CD4-positive, alpha-beta memory T cell (primary cell): ENCODE data around the gene RSAD1. TPM values are rescaled to one million over a fixed set of nuclear protein-coding genes. Genes with fewer than 3 reads are reported as not detected.
A peak's percentile ranks its signal among the peaks of the same experiment; 100 is the strongest.

ENCODE experiments used
- CTCF ChIA-PET: fragments of 350-600 bp; sonication (Branson Sonifier 250); formaldehyde crosslinking; loops from one replicate; lab custom pipeline; 2021; ENCODE audit warnings: inconsistent platforms; ENCODE audit not compliant: partially characterized antibody; lab: Charles Lee
- POLR2A ChIA-PET: fragments of 350-600 bp; sonication (Branson Sonifier 250); formaldehyde crosslinking; loops from one replicate; lab custom pipeline; 2021; ENCODE audit not compliant: partially characterized antibody; lab: Charles Lee
- DNase-seq, 5 donors: peaks; one replicate each; pipeline versions ENCODE4 v3.0.0 to v3.0.0-alpha.2; 2020 to 2022; ENCODE audit warnings: mixed read lengths in 1 of 5
- H3K27ac ChIP-seq: one replicate; pipeline ENCODE4 v1.7.0; 2013; ENCODE audit warnings: low read depth, low read length
- H3K27me3 ChIP-seq: 2 replicates; pipeline ENCODE4 v1.7.0; 2013; ENCODE audit warnings: mild to moderate bottlenecking, low read length, moderate library complexity; ENCODE audit not compliant: insufficient read depth
- H3K36me3 ChIP-seq: 2 replicates; pipeline ENCODE4 v1.7.0; 2013; ENCODE audit warnings: mild to moderate bottlenecking, low read length, moderate library complexity; ENCODE audit not compliant: insufficient read depth
- H3K4me1 ChIP-seq: 2 replicates; pipeline ENCODE4 v1.7.0; 2013; ENCODE audit warnings: mild to moderate bottlenecking, low read length, moderate library complexity; ENCODE audit not compliant: insufficient read depth
- H3K4me3 ChIP-seq, 2 donors: one replicate each; pipeline ENCODE4 v1.7.0; 2013; ENCODE audit warnings: low read length in 2 of 2, mild to moderate bottlenecking in 1 of 2
- H3K9me3 ChIP-seq, 2 donors: one replicate each; pipeline ENCODE4 v1.7.0; 2013; ENCODE audit warnings: low read length in 2 of 2, control low read depth in 1 of 2; ENCODE audit not compliant: control insufficient read depth in 1 of 2
- H3K27ac Mint-ChIP-seq, 7 donors: one replicate each; pipeline ENCODE4 v1.8.0; 2020 to 2021; ENCODE audit warnings: mixed read lengths in 7 of 7, mild to moderate bottlenecking in 6 of 7, inconsistent platforms in 3 of 7, moderate library complexity in 3 of 7
- H3K27me3 Mint-ChIP-seq, 2 donors: one replicate each; pipeline ENCODE4 v1.8.0; 2020 to 2021; ENCODE audit warnings: mixed read lengths in 2 of 2
- H3K36me3 Mint-ChIP-seq, 2 donors: one replicate each; pipeline ENCODE4 v1.8.0; 2020 to 2021; ENCODE audit warnings: mixed read lengths in 2 of 2, inconsistent platforms in 1 of 2, mild to moderate bottlenecking in 1 of 2
- H3K4me1 Mint-ChIP-seq, 4 donors: one replicate each; pipeline ENCODE4 v1.8.0; 2020 to 2021; ENCODE audit warnings: mixed read lengths in 4 of 4, mild to moderate bottlenecking in 1 of 4
- H3K4me3 Mint-ChIP-seq, 8 donors: one replicate each; pipeline ENCODE4 v1.8.0; 2020 to 2021; ENCODE audit warnings: mixed read lengths in 8 of 8, mild to moderate bottlenecking in 7 of 8, moderate library complexity in 6 of 8, inconsistent platforms in 3 of 8
- H3K9me3 Mint-ChIP-seq, 8 donors: one replicate each; pipeline ENCODE4 v1.8.0; 2020 to 2021; ENCODE audit warnings: mixed read lengths in 8 of 8, mild to moderate bottlenecking in 5 of 8, inconsistent platforms in 3 of 8, moderate library complexity in 1 of 8
- intact Hi-C: fragments of 100-400 bp; cut with micrococcal nuclease; formaldehyde crosslinking; loops from one replicate; pipeline ENCODE4 v1.15.1; 2023
- polyA plus RNA-seq, 2 donors: library from polyadenylated mRNA; unstranded; fragments of 300-500 nt; fragmentation: Illumina TruSeq; gene quantifications; one replicate each; pipeline ENCODE4 v1.2.3, GENCODE V29; 2021
- total RNA-seq, 2 experiments: library from RNA; stranded (reverse); gene quantifications; one replicate each; pipeline ENCODE4 v1.2.3, GENCODE V29; 2021

RSAD1 gene
- total and polyA plus RNA-seq, 4 experiments from 2014 or later, result 58.3 to 86.0 (median 77.0) TPM

DNA sequence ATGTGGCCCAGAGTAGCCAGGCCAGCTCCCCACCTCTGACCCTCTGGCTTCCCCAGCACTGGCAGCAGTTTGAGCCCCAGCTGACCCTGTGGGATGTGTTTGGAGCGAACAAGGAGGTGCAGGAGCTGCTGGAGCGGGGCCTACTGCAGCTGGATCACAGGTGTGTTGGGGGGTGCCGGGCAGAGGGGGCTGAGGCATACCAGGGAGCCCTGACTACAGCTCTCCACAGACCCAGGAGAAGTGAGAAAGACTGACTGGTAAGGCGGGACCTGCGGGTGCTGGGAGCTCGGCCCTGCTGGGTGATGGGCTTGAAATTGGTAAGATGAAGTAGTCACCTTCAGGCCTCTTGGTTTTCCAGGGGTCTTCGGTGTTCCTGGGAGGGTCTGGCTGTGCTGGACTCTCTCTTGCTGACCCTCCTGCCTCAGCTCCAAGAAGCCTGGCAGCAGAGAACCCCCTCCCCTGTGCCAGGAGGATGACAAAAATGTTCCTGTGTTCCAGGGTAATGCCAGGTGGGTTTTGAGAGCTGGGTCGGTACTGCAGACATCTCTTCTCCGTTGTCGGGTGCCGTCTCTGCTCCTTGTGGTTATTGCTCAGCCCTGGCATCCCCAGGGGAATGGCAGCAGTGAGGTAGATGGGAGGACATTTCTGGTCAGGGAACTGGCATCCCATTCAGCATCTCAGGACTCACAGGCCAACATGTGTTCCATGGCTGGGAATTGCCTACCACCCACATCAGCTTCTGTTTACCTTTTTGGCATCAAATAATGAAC is 5.9 kb downstream of the RSAD1 start:
- H3K27ac ChIP-seq, result no peak overlapping the region
- Mint-ChIP-seq H3K36me3 (peaks cover 4 to 42% of the 10 kb centered on the region in 2 donors), H3K4me3 (no peak overlapping the region), H3K4me1 (peaks cover 8 to 18% (median 12%) of the 10 kb centered on the region in 4 donors), H3K27ac (peak overlapping the region in 1 of 7 donors; percentile 78), H3K9me3 (no peaks in the 10 kb centered on the region), H3K27me3 (no peaks in the 10 kb centered on the region)
- ChIA-PET POLR2A (no interaction called here), CTCF (interaction anchor here (1.0 to 4.7 kb wide), 6 partner anchors 8 to 357 kb away, joined by 3 to 32 read pairs (median 4); no protein-coding TSS in a partner anchor)
- no peaks in the 10 kb centered on the region for H3K9me3 ChIP-seq
- peaks cover 32% of the 10 kb centered on the region for H3K36me3 ChIP-seq
- no peaks in the 10 kb centered on the region for H3K27me3 ChIP-seq
- H3K4me1 ChIP-seq, result peaks cover 10% of the 10 kb centered on the region
- no peak overlapping the region for H3K4me3 ChIP-seq
- intact Hi-C loops, result no loop called here
- DNase-seq, result no peak

DNA sequence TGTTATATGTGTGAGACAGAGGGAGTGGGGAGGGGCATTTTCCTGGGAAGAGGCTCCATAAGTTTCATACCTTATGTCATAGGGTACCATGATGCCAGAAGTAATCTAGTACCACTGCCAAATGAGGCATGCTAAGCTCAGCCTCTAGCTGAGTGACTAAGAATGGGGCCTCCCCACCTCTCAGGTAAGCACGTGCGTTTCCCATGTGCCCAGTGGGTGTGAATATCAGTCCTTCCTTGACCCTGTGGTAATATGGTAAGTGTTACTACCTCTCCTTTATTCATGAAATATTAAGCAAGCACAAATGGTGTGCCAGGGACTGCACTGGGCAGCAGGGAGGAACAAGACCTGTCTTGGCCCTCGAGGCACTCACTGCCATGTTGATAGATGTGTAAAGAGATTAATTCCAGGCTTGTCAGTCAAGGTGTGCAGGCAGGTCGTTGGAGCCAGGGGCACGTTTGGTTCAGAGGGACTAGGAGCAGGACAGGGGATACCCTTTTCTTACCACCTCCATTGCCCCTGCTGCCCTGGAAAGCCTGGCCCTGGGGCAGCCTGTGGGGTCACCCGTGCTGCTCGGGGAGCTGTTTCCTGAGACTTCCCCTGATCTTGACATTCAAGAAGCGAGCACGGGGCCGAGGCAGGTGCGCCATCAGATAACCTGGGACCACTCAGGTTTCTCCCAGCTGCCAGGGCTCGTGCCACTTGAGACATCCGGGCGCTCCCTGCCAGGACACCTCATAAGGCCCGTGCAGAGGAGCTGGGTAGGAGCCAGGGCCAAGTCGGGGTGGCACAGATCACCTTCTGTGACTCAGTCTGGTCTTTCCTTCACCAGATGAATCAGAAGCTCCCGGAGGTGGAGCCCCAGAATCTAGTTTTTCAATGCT is 8.8 kb downstream of the RSAD1 start:
- peak overlapping the region in 1 of 7 donors; percentile 60 for H3K27ac Mint-ChIP-seq

DNA sequence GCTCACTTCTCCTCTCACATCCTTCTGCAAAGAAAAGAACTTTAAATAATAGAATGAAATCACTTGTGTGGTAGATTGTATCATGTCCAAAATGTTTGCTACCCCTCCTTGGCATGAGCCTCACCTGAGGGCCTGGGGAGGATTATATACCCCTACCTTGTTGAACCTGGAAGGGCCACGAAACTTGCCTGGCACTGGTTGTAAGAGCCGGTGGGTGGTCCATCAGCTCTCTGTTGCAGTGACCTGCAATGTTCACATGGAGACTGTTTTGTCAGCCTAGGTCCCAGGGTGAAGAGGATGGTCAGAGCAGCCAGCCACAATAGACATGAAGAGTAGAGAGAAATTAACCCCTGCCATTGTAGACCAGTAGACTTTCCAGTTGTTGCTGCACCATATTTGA is 10.2 kb downstream of the RSAD1 start:
- no peak overlapping the region for H3K27ac Mint-ChIP-seq
- intact Hi-C loops, result no loop called here
- Histone ChIP-seq H3K4me3 (no peak overlapping the region), H3K36me3 (peaks cover 20% of the 10 kb centered on the region), H3K27me3 (no peaks in the 10 kb centered on the region), H3K4me1 (no peaks in the 10 kb centered on the region), H3K9me3 (no peaks in the 10 kb centered on the region), H3K27ac (no peak overlapping the region)
- DNase-seq, result no peak
- H3K27me3 Mint-ChIP-seq, result no peaks in the 10 kb centered on the region
- no peaks in the 10 kb centered on the region for H3K4me1 Mint-ChIP-seq
- peaks cover 4 to 22% of the 10 kb centered on the region in 2 donors for H3K36me3 Mint-ChIP-seq
- POLR2A ChIA-PET, result no interaction called here
- no peak overlapping the region for H3K4me3 Mint-ChIP-seq
- CTCF ChIA-PET, result no interaction called here
- no peaks in the 10 kb centered on the region for H3K9me3 Mint-ChIP-seq

More for the DNA sequence above, 8.8 kb downstream of the RSAD1 start:
- CTCF ChIA-PET, result interaction anchor here (1.3 to 1.9 kb wide), 3 partner anchors 8 to 125 kb away, joined by 3 to 6 read pairs (median 3); no protein-coding TSS in a partner anchor
- POLR2A ChIA-PET, result no interaction called here
- Mint-ChIP-seq H3K36me3 (peaks cover 4 to 34% of the 10 kb centered on the region in 2 donors), H3K4me1 (peaks cover 0 to 4% (median 2%) of the 10 kb centered on the region in 4 donors), H3K4me3 (no peak overlapping the region), H3K27me3 (no peaks in the 10 kb centered on the region), H3K9me3 (no peaks in the 10 kb centered on the region)
- Histone ChIP-seq H3K4me1 (no peaks in the 10 kb centered on the region), H3K9me3 (no peaks in the 10 kb centered on the region), H3K36me3 (peaks cover 28% of the 10 kb centered on the region), H3K27ac (no peak overlapping the region), H3K27me3 (no peaks in the 10 kb centered on the region), H3K4me3 (no peak overlapping the region)
- intact Hi-C loops, result no loop called here
- DNase-seq, result no peak

DNA sequence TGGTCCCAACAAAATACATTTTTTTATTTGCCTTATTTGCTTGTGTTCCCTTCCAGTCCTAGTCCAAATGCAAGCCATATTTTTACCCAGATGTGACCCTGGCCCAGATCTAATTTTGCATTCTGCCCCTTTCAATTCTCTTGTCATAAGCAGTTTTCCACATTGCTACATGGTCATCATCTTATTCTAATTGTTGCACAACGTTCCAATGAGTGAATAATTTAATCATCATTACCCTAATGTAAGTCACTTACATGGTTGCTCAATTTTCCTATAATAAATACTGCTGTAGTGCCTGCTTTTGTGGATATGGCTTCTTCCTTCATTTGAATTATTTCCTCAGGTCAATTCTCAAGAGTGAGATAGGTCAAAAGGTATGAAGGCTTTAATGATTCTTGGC is 12.8 kb downstream of the RSAD1 start:
- Histone ChIP-seq H3K27ac (no peak overlapping the region), H3K4me3 (no peak overlapping the region), H3K9me3 (no peaks in the 10 kb centered on the region), H3K36me3 (no peaks in the 10 kb centered on the region), H3K27me3 (no peaks in the 10 kb centered on the region), H3K4me1 (no peaks in the 10 kb centered on the region)
- CTCF ChIA-PET, result interaction anchor here (0.6 to 1.0 kb wide), 2 partner anchors 10 to 296 kb away, joined by 3 read pairs; no protein-coding TSS in a partner anchor
- Mint-ChIP-seq H3K36me3 (peaks cover 0 to 2% of the 10 kb centered on the region in 2 donors), H3K9me3 (no peaks in the 10 kb centered on the region), H3K4me3 (no peak overlapping the region), H3K4me1 (no peaks in the 10 kb centered on the region), H3K27ac (no peak overlapping the region), H3K27me3 (peaks cover 0 to 1% of the 10 kb centered on the region in 2 donors)
- no peak for DNase-seq
- POLR2A ChIA-PET, result no interaction called here
- intact Hi-C loops, result no loop called here

DNA sequence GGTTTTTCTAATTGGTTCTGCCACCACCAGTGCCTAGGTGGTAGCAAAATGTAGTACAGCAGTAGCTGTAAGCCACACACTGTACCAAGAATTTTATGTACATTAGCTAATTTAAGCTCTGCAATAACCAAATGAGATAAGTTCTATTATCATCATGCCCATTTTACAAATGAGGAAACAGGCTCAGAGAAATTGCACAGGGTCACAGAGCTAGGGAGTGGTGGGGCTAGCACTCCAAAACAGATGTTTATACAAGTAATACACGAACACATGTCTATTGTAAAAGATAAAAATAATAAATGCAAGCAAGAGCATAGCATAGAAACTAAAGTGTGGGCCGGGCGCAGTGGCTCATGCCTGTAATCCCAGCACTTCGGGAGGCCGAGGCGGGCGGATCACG is 13.6 kb downstream of the RSAD1 start:
- H3K4me1 ChIP-seq, result no peaks in the 10 kb centered on the region
- no peaks in the 10 kb centered on the region for H3K36me3 ChIP-seq
- H3K9me3 ChIP-seq, result no peaks in the 10 kb centered on the region
- CTCF ChIA-PET, result interaction anchor here (0.6 to 1.1 kb wide), 3 partner anchors 8 to 295 kb away, joined by 3 read pairs; no protein-coding TSS in a partner anchor
- POLR2A ChIA-PET, result no interaction called here
- Mint-ChIP-seq H3K36me3 (no peaks in the 10 kb centered on the region), H3K27me3 (peaks cover 0 to 1% of the 10 kb centered on the region in 2 donors), H3K4me3 (no peak overlapping the region), H3K27ac (no peak overlapping the region), H3K9me3 (no peaks in the 10 kb centered on the region), H3K4me1 (no peaks in the 10 kb centered on the region)
- intact Hi-C loops, result no loop called here
- no peak for DNase-seq
- H3K4me3 ChIP-seq, result no peak overlapping the region
- no peaks in the 10 kb centered on the region for H3K27me3 ChIP-seq
- H3K27ac ChIP-seq, result no peak overlapping the region

DNA sequence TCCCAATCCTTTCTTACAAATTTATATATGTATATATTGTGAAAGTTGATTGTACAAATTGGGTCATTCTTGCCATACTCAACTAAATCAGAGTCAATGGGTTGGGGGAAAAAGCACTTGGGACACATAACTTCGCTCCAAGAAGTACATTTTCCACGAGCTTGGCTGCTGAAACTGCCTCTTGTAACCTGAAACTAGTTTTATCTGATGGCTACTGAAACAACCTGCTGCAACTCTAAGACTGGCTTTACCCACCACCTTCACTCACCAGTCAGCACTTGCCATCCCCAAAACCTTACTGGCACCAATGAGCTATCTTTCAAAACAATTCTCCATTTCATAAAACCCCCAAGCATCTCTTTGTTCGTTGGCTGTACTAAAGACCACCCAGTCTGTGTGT is 15.1 kb downstream of the RSAD1 start:
- H3K27ac Mint-ChIP-seq, result peak overlapping the region in 1 of 7 donors; percentile 20
- H3K27ac ChIP-seq, result no peak overlapping the region
- H3K27me3 ChIP-seq, result no peaks in the 10 kb centered on the region
- no peaks in the 10 kb centered on the region for H3K4me1 Mint-ChIP-seq
- CTCF ChIA-PET, result interaction anchor here (1.1 kb wide), 1 partner anchor 12 kb away, joined by 3 read pairs; no protein-coding TSS in a partner anchor
- intact Hi-C loops, result no loop called here
- no peaks in the 10 kb centered on the region for H3K4me1 ChIP-seq
- peaks cover 0 to 1% of the 10 kb centered on the region in 2 donors for H3K27me3 Mint-ChIP-seq
- no peaks in the 10 kb centered on the region for H3K36me3 ChIP-seq
- no peak overlapping the region for H3K4me3 Mint-ChIP-seq
- POLR2A ChIA-PET, result no interaction called here
- no peaks in the 10 kb centered on the region for H3K9me3 ChIP-seq
- no peak overlapping the region for H3K4me3 ChIP-seq
- no peaks in the 10 kb centered on the region for H3K36me3 Mint-ChIP-seq
- no peak for DNase-seq
- H3K9me3 Mint-ChIP-seq, result no peaks in the 10 kb centered on the region
